WI38 (cell line): ENCODE data around the gene TTLL5.

Experiments used
- H3K4me3 ChIP-seq: 2 replicates; pipeline ENCODE4 v1.5.1; 2011; ENCODE audit warnings: low read depth, mild to moderate bottlenecking, control low read depth, low read length
- TF ChIP-seq, protein P1 (sequence below): IDR thresholded peaks from 2 replicates; pipeline ENCODE4 v1.5.1; 2012; ENCODE audit warnings: low read depth, mild to moderate bottlenecking, control low read depth, low read length

TTLL5 gene

DNA sequence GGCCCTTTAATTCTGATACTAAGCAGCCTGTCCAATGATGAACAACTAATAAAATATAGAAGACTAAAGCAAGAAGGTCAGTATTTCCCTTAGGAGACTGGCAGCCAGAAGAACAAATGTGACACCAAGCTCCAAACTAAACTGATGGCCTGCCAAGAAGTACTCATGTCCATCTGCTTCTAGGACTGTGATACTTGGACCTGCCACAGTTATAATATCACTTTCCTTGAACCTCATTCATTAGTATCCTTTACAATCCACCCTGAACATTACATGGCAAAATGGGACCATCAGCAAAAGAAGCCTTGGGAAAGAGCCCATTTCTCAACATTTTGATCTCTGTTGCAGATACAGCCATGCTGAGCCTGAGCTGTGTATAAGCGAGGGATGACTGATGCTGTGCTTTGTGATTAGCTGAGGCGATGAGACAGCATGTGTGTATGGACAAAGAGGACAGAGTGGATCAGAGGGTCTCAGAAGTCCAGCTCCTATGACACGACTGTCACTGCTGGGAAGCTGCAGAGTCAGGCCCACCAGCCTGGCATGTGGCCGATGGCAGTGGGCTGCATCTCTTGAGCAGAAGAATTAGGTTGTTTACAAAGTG lies 246.8 kb downstream of the TTLL5 start:
- TF ChIP-seq, protein P1, sequence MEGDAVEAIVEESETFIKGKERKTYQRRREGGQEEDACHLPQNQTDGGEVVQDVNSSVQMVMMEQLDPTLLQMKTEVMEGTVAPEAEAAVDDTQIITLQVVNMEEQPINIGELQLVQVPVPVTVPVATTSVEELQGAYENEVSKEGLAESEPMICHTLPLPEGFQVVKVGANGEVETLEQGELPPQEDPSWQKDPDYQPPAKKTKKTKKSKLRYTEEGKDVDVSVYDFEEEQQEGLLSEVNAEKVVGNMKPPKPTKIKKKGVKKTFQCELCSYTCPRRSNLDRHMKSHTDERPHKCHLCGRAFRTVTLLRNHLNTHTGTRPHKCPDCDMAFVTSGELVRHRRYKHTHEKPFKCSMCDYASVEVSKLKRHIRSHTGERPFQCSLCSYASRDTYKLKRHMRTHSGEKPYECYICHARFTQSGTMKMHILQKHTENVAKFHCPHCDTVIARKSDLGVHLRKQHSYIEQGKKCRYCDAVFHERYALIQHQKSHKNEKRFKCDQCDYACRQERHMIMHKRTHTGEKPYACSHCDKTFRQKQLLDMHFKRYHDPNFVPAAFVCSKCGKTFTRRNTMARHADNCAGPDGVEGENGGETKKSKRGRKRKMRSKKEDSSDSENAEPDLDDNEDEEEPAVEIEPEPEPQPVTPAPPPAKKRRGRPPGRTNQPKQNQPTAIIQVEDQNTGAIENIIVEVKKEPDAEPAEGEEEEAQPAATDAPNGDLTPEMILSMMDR, result no peak
- no peak overlapping the region for H3K4me3 ChIP-seq

DNA sequence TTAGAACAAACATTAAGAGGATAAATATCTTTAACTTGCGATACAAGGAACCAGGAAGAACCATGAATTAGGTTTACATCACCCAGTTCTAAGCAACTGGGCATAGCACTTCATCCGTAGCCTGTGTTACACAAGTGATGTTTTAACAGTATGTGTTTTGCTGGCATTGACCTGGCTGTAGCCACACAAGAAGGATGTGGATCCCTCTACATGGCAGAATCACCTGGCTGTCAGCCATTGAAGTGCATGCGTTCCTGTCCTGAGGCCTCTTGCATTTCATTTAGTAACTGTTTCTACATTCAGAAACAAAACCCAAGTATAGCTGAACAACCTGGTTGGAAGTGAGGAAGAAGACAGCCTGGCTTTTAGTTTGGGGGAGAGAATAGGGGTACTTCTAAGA lies 248.6 kb downstream of the TTLL5 start:
- no peak overlapping the region for H3K4me3 ChIP-seq
- TF ChIP-seq, protein P1, result no peak

DNA sequence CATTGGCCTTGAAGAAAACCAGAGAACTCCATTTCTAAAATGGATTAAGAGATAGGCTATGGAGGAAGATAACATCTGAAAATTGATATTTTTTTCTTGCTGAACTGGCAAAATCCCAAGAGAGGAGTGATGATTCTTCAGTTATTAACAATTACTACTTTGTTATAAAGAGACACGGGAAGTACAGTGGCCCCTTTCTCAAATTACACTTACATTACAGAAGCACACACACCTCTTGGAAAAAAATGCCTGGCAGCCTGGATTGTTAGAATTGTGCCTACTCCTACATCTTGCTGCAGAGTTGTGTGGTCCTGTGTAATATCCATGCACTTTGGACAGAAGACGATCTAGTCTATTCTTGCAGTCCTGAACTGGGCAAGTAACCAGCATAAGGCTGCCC lies 249.0 kb downstream of the TTLL5 start:
- H3K4me3 ChIP-seq, result no peak overlapping the region
- TF ChIP-seq, protein P1, result no peak

DNA sequence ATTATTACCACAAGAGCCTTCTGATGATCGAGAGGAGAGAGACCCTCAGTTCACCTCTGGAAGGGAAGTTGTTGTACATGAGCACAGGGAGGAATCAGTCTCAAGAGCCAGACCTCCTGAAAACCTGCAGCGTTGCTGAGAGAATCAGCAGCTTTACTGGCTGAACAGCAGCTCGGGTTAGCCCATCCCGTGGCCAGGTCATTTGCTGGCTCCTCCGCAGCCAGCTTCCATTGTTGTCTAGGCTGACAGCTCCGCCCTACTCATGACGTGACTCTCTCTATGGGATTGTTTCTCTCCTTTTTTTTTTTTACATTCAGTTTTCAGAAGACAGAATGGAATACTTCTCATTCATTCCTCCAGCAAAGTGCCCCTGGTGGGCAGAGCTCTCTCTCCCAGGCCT lies 250.8 kb downstream of the TTLL5 start:
- H3K4me3 ChIP-seq, result no peak overlapping the region
- TF ChIP-seq, protein P1, result no peak

DNA sequence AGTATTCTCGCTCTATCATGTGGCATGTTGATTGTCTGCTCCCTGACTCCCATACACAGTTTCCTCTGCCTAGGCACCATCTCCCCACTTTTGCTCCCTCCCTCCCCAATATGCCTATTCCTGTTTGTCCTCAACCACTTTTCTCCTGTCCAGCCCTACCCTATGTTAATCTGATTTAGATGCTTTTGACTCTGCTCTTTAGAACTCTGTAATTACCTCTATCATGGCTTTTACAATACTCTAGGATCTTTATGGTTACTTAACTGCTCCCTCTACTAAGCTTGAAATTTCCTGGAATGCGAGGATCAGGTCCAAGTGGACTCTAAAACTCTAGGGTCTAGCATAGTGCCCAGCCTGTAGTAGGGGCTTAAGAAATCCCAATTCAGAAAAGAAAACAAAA lies 252.1 kb downstream of the TTLL5 start:
- H3K4me3 ChIP-seq, result no peak overlapping the region
- TF ChIP-seq, protein P1, result no peak

DNA sequence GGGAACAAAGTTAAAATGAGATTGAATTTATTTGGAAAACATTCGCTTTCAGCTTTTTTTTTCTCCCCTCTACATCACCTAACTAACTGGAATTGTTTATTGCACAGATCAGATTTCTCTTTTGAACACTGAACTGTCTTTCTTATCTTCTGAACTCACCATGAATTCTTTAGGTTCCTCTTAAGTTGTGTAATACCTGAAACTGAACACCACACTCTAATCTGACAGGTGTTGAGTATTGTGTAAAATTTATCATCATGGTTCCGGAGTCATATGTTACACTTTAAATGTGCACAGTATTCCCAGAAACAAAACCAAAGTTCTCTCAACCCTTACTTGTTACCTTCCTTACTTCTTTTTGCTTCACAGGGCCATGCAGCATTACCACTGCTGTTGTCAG lies 254.0 kb downstream of the TTLL5 start:
- H3K4me3 ChIP-seq, result no peak overlapping the region

DNA sequence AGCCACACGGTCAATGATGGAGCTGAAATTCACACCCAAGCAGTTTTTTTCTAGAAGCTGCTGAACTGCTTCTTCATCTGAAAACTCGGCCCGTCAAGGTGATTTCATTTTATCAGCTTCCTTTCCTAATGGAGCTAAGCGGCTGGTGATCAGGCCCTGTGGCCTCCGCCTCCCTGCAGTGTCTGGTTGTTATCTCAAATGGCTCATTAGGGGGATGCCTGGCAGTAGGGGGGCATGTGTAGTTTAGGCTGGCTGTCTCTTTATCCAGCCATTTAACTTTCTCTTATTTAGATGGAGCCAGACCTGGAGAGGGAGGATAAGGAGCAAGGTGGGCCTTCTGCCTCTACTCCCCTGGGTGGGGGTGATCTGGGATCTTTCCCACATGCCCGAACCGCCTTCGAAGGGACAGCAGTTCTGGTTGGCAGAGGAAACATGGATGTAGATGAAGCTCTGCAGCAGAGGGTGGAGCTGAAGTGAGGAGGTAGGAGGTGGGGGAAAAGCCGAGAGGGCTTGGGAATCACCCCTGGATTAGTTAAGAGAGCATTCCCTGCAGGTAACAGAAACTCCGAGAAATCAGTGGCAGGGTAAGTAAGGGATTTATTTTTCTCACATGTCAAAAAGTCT lies 256.4 kb downstream of the TTLL5 start:
- TF ChIP-seq, protein P1, result no peak
- no peak overlapping the region for H3K4me3 ChIP-seq

More for the DNA sequence above, 254.0 kb downstream of the TTLL5 start:
- TF ChIP-seq, protein P1, result no peak
